ENCODE results near the gene PHF21B. TPM values are rescaled to one million over a fixed set of nuclear protein-coding genes. Genes with fewer than 3 reads are reported as not detected.

PHF21B gene
- total RNA-seq, 1 donor from 2014 or later = not detected

DNA sequence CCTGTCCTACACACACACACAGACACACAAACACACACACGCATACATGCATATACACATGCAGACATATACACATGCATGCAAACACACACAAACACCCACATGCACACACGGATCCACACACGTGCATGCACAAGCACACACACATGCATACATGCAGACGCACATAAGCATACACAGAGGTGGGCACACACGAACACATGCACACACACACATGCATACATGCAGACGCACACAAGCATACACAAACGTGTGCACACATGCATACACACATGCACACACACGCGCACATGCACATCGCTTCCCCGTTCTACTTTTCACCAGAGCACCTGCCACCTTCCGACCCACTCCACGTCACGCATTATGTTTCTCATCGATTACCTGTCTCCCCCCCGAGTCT lies 13.2 kb downstream of the PHF21B start:
- H3K27ac Mint-ChIP-seq = no peak overlapping the region
- intact Hi-C loops (cut with micrococcal nuclease) = no loop called here
- DNase-seq (no peak), ATAC-seq (ENCODE audit: low read depth) (no peak)
- no peaks in the 10 kb centered on the region for H3K36me3 Mint-ChIP-seq (ENCODE audit: low read depth)
- CTCF ChIA-PET = no interaction called here
- TF ChIP-seq, protein P1, sequence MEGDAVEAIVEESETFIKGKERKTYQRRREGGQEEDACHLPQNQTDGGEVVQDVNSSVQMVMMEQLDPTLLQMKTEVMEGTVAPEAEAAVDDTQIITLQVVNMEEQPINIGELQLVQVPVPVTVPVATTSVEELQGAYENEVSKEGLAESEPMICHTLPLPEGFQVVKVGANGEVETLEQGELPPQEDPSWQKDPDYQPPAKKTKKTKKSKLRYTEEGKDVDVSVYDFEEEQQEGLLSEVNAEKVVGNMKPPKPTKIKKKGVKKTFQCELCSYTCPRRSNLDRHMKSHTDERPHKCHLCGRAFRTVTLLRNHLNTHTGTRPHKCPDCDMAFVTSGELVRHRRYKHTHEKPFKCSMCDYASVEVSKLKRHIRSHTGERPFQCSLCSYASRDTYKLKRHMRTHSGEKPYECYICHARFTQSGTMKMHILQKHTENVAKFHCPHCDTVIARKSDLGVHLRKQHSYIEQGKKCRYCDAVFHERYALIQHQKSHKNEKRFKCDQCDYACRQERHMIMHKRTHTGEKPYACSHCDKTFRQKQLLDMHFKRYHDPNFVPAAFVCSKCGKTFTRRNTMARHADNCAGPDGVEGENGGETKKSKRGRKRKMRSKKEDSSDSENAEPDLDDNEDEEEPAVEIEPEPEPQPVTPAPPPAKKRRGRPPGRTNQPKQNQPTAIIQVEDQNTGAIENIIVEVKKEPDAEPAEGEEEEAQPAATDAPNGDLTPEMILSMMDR (IDR thresholded peaks at IDR 0.05) = no peak
- no peaks in the 10 kb centered on the region for H3K4me1 Mint-ChIP-seq
- H3K9me3 Mint-ChIP-seq = no peaks in the 10 kb centered on the region
- H3K27me3 Mint-ChIP-seq = peaks cover 9% of the 10 kb centered on the region
- no peak overlapping the region for H3K4me3 Mint-ChIP-seq
- POLR2A ChIA-PET = no interaction called here

DNA sequence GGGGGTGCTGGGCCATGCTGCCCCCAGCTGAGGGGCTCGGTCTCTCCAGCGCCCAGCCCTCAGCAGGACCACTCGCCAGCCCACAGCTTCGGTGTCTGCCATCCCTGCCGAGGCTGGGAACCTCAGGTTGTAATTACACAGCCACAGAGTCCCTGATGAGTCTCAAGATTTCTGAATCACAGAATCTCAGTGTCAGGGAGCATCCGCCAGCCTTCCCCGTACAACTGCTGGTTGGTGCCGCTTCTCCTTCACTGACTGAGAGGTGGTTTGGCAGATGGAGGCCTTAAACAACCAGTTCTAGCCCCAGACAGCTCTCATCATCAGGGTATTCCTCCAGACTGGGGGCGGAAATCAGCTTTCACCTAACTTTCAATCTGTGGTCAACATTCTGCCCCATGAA lies 13.7 kb downstream of the PHF21B start:
- no peaks in the 10 kb centered on the region for H3K9me3 Mint-ChIP-seq
- intact Hi-C loops (cut with micrococcal nuclease) = no loop called here
- no peak overlapping the region for H3K27ac Mint-ChIP-seq
- H3K36me3 Mint-ChIP-seq (ENCODE audit: low read depth) = no peaks in the 10 kb centered on the region
- peaks cover 9% of the 10 kb centered on the region for H3K27me3 Mint-ChIP-seq
- no peak for ATAC-seq (ENCODE audit: low read depth)
- H3K4me3 Mint-ChIP-seq = no peak overlapping the region
- TF ChIP-seq, protein P1 (IDR thresholded peaks at IDR 0.05) = no peak
- no peaks in the 10 kb centered on the region for H3K4me1 Mint-ChIP-seq
- DNase-seq = no peak
- CTCF ChIA-PET = no interaction called here
- POLR2A ChIA-PET = no interaction called here

DNA sequence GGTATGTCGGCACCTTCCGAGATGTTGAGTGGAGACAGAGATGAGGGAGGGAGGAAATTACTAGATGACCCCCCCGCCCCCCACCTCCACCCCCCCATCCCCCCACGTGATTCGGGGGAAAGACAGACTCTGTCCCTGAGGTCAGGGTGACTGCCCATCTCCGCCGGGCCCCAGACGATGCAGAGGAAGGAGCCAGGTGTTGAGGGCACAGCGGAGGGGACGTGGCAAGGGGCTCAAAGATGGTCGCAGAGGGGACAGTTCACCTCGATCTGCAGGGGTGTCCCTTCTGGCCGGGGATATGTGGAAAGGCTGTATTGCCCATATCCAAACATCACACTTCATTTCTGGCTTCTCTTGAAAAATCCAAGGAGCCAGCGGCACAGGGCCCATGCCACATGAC lies 14.1 kb downstream of the PHF21B start:
- DNase-seq = no peak
- CTCF ChIA-PET = no interaction called here
- no peaks in the 10 kb centered on the region for H3K9me3 Mint-ChIP-seq

DNA sequence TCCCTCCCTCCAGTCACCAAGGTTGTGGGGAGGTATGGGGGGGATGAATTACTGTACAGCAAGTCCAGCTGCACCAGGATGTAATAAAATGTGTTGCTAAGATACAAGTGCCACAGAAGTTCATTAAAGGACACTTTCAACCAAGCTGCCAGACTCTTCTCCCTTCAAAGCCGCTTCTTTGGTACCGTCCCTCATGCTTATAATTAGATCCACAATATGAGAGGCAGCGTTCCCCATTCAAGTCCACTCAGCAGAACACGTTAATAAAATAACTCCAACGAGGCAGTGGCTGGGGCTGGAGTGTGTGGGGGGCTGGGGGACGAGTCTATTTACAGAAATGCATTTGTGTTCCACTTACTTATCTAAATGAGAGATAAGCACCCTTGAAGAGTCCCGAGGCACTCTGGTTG lies 14.7 kb downstream of the PHF21B start:
- no peaks in the 10 kb centered on the region for H3K4me1 Mint-ChIP-seq
- DNase-seq (no peak), ATAC-seq (ENCODE audit: low read depth) (no peak)
- H3K36me3 Mint-ChIP-seq (ENCODE audit: low read depth) = no peaks in the 10 kb centered on the region
- TF ChIP-seq, protein P1 (IDR thresholded peaks at IDR 0.05) = no peak
- H3K27ac Mint-ChIP-seq = no peak overlapping the region
- H3K9me3 Mint-ChIP-seq = no peaks in the 10 kb centered on the region
- CTCF ChIA-PET = no interaction called here
- peaks cover 9% of the 10 kb centered on the region for H3K27me3 Mint-ChIP-seq
- intact Hi-C loops (cut with micrococcal nuclease) = no loop called here
- H3K4me3 Mint-ChIP-seq = no peak overlapping the region
- POLR2A ChIA-PET = no interaction called here

More for the DNA sequence above, 14.1 kb downstream of the PHF21B start:
- Mint-ChIP-seq H3K4me3 (no peak overlapping the region), H3K4me1 (no peaks in the 10 kb centered on the region), H3K27me3 (peaks cover 9% of the 10 kb centered on the region), H3K27ac (no peak overlapping the region), H3K36me3 (ENCODE audit: low read depth) (no peaks in the 10 kb centered on the region)
- POLR2A ChIA-PET = no interaction called here
- intact Hi-C loops (cut with micrococcal nuclease) = no loop called here
- TF ChIP-seq, protein P1 (IDR thresholded peaks at IDR 0.05) = no peak
- no peak for ATAC-seq (ENCODE audit: low read depth)

DNA sequence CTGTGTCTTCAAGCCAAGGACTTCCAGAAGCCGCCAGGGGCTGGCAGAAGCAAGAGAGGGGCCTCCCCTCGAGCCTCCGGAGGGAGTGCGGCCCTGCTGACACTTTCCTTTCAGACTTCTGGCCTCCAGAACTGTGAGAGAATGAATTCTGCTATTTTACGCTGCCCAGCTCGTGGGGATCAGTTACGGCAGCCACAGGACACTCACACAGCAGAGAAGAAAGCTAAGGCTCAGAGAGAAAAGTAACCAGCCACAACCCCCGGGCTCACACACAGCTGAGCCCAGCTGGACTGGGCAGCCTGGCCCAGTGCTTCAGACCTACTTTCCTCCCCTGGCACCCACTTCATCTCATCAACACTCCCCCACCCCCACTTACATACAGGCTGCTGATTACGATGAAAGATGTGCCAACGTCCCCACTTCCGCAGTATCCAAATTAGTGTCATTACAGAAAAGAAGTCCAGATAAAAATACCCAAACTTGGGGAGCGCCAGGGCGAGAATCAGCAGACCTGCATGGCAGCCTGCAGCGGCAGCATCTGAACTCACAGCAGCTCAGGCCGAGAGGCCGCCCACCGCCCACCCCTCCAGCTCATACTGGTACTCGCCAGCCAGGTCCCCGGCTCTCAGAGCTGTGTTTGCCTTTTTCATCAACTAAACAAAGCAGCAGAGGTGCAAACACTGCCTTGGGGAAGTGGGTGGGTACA lies 15.3 kb downstream of the PHF21B start:
- Mint-ChIP-seq H3K27ac (no peak overlapping the region), H3K9me3 (no peaks in the 10 kb centered on the region), H3K36me3 (ENCODE audit: low read depth) (no peaks in the 10 kb centered on the region), H3K27me3 (peaks cover 9% of the 10 kb centered on the region), H3K4me1 (no peaks in the 10 kb centered on the region), H3K4me3 (no peak overlapping the region)
- DNase-seq (no peak), ATAC-seq (ENCODE audit: low read depth) (no peak)
- POLR2A ChIA-PET = no interaction called here
- CTCF ChIA-PET = no interaction called here
- intact Hi-C loops (cut with micrococcal nuclease) = no loop called here
- TF ChIP-seq, protein P1 (IDR thresholded peaks at IDR 0.05) = no peak
